GM18517 (cell line): ENCODE data around the gene CDK5RAP2.
"Not testable (repeated sequence)": the region's sequence is repeated elsewhere in the genome, so short reads cannot be mapped to it uniquely, and the experiment has no call there.

Experiments used
- ATAC-seq: cut with Tn5 transposase; IDR thresholded peaks from one replicate; pipeline ENCODE4 v1.9.1; 2021; ENCODE audit warnings: mild to moderate bottlenecking, moderate library complexity; ENCODE audit not compliant: unreplicated experiment

Gene CDK5RAP2

DNA sequence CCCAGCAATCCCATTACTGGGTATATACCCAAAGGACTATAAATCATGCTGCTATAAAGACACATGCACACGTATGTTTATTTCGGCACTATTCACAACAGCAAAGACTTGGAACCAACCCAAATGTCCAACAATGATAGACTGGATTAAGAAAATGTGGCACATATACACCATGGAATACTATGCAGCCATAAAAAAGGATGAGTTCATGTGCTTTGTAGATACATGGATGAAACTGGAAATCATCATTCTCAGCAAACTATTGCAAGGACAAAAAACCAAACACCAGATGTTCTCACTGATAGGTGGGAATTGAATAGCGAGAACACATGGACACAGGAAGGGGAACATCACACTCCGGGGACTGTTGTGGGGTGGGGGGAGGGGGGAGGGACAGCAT is 64.0 kb downstream of the CDK5RAP2 start:
- not testable (repeated sequence) for ATAC-seq

DNA sequence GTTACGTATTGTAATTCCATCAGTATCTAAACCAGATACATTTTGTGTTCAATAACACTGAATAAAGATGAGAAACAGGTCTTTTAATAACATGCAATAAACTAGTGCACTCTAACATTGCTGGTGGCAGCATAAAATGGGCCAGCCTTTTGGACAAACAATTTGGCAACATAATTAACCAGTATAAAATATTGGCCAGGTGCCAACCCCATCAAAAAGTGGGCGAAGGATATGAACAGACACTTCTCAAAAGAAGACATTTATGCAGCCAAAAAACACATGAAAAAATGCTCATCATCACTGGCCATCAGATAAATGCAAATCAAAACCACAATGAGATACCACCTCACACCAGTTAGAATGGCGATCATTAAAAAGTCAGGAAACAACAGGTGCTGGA is 64.5 kb downstream of the CDK5RAP2 start:
- ATAC-seq, result not testable (repeated sequence)

DNA sequence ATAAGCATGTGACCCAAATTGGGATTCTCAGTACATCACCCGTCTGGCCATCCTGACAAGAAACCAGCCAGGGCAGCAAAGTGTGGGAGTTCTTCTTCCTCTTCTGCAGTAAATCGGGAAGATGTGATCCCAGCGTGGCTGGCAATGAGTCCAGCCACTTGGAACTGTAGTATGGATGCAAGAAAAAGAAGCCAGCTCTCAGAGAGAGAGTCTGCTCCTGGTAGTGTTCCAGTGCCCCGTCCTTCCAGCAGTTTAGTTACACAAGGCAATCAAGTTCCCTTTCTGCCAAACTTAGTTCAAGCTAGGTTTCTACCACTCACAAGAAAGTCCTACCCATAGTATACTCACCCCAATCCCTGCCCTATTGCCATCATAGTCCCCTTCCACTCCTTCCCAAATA is 65.6 kb downstream of the CDK5RAP2 start:
- no peak for ATAC-seq

DNA sequence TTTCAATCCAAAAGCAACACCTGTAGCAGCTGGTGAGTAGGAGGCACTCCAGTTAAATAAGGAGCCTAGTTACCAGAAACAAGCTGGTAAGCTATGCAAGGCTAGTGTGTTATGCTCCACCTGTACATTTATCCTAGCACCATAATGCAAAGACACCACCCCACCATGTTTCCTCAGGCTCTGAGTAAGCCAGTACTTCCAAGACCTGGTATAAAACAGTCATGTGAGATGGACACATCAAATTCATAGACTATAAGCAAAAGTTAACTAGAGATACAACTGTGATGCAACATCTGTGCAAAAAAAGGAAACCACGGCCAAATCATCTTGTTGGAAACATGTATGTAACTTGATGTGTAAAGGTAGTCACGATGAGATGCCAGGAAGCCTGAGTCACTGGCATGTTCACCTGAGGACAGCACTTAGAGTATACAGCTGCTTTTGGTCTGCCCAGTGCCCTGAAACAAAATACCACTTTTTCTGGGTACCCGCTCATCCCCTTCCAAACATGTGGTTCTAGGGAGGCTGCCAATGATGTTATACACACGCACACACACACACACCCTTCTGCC is 66.1 kb downstream of the CDK5RAP2 start:
- ATAC-seq, result no peak

DNA sequence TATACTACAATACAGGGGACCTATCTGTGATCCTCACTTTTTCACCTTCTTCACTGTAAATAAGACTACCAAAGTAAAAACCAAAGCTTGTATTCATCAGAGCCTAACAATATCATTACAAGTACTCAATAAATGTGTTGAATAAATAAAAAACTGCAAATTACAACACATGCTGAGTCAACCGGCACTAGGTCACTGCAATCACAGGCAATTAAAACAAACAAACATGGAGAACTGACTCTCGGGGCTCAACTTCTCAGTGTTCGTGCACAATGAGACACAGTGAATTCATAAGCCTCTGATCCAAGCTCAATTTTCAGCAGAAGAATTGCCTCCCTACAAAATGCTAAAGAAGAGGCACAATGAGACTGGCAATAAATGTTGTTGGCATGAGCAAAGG is 69.2 kb downstream of the CDK5RAP2 start:
- ATAC-seq, result no peak

DNA sequence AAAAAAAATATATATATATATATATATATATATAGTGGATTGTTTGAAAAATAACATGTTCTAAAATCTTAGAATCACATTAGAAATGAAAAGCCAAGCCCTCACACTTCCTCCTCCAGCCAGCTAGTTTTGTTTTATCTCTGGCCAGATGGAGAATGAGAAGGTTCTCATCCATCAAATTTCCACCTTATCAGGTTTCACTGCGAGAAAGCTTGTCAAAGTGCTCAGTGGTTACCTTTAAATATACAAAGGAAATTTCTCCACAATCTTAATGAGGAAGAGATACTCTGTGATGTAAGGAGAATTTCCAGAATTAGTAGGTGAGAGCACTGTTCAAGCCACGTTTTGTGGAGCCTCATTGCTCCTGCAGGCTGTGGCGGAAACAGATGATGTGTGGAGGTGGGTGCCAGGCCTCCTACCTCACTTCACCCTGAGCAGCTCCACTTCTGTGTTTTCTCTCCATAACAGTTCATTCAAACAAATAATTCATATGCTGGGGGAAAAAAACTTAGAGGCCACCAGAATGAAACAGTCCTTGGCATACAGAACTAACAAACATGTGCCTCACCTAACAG is 71.9 kb downstream of the CDK5RAP2 start:
- ATAC-seq, result no peak

DNA sequence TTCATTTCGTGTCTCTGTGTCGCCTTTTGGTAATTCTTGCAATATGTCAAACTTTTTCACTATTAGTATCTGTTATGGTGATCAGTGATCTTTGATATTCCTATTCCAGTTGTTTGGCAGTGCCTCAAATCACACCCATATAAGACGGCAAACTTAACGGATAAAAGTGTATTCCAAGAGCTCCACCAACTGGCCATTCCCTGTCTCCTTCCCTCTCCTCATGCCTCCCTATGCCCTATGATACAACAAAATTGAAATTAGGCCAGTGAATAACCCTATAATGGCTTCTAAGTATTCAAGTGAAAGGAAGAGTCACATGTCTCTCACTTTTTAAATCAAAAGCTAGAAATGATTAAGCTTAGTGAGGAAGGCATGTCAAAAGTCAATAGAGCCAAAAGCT is 74.8 kb downstream of the CDK5RAP2 start:
- ATAC-seq, result no peak

DNA sequence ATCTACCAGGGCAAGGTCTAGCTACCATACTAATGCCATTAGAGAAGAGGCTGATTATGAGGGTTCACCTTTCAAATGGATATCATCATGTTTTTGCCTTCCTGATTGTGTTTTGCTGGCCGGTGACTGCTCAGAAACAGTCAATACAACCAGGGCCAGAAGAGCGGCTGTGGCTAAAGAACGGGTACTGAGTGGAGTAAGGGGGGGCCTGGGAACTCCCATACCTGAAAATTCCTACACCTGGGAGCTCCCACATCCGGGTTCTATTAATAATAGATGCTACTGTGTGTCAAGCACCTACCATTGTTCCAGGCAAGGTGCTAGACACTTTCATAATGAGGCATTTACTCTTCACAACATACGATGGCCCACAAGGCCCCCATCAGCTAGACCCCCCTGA is 79.2 kb downstream of the CDK5RAP2 start:
- no peak for ATAC-seq

DNA sequence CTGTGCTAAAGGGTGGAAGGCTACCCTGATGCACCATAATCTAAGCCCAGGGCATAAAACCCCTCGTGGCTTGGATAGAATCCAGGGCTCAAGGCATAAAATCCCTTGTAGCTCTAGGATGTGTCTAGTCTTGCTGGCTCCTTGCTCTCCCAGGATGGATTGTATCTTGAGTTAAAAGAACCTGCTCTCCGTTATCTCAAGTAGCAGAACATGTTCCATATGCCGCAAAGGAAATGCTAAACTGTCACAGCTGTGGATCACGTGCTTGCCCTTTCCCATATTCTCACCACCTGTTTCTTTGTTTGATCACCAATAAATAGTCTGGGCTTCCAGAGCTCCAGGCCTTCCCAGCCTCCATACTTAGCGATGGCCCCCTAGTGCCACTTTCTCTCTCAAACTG is 82.1 kb downstream of the CDK5RAP2 start:
- ATAC-seq, result not testable (repeated sequence)

DNA sequence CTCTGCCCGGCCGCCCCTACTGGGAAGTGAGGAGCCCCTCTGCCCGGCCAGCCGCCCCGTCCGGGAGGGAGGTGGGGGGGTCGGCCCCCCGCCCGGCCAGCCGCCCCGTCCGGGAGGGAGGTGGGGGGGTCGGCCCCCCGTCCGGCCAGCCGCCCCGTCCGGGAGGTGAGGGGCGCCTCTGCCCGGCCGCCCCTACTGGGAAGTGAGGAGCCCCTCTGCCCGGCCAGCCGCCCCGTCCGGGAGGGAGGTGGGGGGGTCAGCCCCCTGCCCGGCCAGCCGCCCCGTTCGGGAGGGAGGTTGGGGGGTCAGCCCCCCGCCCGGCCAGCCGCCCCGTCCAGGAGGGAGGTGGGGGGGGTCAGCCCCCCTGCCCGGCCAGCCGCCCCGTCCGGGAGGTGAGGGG is 83.5 kb downstream of the CDK5RAP2 start:
- ATAC-seq, result not testable (repeated sequence)

DNA sequence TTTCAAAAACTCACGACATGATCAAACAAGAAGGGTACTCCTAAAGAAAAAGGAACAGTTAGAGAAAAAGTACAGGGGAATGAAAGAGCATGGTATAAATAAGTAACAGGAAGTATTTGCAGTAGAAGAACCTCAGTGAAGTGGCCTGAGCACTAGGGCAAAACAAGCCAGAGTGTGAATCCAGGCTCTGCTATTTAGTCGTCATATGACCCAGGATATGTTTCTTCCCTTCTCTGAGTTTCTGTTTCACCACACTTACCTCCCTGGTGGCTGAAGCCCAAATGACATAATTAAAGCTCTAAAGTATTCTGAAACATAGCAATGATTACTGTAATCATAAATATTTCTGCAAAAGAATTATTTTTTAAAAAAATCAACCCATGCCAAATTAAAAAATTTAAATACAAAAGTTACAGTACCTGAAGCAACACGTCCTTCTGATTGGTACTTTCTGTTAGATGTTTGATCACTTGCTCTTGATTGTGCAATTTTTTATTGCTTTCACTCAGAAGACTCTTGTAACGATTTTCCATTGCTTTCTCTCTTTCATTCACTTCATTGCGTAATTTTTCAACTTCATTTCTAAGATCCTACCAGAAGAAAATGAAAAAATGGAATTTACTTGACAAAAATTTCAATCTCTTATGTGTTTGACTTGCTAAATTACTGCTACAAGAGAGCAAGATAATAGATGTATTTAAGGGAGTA is 88.9 kb downstream of the CDK5RAP2 start:
- ATAC-seq, result peak; percentile 59

DNA sequence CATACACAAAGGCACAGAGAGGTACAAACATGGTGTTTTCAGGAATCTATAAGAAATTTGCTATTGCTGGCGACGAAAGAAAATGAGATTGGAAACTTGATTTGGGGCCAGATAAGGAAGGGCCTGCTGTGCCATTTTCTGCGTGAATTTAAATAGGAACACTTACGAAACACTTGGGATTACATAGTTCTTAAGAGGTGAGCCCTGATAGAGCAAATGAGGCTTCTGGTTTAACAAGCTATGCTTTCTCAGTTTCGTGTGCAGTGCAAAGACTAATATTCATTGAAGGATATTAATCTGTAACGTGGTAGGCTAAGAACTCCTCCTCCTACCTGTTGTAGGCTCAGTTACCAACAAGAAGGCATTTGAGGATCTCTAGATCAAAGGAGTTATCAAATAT is 93.1 kb downstream of the CDK5RAP2 start:
- no peak for ATAC-seq

DNA sequence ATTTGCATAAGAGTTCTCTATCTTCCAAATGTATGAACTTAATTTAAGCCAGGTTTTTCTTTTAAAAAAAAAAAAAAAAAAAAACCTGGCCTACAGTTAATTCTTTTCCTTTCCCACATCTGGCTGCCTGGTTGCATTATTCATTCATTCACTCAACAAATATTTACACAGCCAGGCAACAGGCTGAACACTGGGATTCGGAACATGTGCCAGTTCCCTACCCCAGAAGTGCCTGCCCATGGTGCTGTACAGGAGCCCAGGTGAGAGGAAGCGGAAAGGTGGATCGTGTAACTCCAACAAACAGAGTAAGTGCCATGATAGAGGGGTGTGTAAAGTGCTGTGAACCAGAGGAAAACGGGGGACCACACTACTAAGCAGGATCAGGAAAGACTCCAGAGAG is 93.6 kb downstream of the CDK5RAP2 start:
- ATAC-seq, result no peak

DNA sequence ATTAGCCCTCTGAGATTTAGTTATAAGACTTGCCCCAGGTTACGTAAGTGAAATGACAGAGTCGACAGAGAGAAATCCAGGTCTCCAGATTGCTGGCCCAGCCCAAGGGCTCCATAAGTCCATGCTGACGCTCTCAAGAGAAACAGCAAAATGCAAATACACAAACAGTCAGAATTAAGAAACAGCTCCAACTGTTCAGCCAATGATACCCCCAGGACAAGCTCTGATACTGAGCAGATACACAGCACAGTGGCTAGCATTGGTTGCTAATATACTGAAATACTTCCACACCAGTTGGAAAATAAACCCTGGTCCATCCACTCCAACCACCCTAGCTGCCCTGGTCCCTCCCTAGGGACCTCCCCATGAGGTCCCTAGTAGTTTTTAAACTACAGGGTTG is 94.2 kb downstream of the CDK5RAP2 start:
- no peak for ATAC-seq

DNA sequence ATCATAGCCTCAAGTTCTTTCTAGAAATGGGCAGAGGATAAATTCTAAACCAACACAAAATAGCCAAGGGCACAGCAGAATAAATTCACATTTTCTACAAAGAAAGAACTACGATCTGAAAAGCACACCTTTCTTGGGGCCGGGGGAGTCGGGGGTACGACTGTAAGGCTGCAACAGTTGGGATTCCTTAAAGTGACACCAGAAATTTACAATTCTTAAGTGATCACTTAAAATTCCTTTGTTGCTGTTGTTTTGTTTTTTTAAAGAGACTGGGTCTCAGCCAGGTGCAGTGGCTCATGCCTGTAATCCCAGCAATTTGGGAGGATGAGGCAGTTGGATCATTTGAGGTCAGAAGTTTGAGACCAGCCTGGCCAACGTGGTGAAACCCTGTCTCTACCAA is 95.8 kb downstream of the CDK5RAP2 start:
- ATAC-seq, result no peak

DNA sequence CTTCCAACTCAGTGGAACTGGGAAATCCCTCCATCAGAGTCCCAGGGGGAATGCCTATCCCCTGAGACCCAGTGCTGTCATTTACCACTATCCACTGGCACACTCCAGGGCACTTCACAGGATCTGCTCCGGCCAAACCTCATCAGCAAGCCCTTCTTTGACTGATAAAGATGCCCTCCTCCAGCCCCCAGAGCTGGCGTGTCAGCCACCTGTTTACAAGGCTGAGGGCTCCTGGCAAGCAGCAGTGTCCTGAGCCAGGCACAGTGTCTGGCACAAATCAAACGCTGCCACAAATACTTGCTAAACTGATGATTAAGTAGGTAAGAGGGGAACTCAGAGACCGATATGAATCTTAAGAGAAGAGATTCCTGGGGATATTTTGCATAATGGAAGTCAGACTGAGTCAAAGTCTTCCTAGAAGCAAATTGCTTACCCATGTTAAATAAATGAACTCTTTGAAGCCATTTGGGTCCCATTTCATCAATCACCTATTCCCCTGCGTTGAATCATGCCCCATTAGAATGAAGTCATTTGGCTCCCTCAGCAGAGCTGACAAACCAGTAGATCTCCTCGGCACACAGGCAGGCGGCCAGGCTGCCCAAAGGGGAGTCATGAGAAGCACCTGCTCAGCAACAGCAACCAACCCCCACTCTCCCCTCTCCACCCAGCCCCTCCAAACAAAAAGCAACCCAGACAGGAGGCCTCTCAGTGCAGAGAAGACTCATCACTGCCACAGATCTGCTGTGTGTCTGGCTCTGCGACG is 97.4 kb downstream of the CDK5RAP2 start:
- ATAC-seq, result no peak

DNA sequence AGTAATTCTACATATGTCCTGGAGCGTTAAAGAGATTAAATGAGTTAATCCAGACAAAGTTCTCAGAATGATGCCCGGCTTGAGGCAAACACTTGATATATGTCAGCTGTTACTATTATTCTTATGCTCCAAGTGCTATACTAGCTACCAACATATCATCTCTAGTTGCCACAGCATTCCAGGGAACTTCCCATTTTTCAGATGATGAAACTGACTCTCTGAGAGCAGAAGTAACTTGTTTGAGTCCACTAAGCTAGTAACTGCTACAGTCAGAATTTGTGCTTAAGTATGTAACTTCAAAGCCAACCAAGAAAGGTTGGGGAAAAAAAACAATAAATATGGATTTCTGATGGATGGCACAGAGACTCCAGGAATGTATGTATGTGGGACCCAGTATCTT is 98.1 kb downstream of the CDK5RAP2 start:
- ATAC-seq, result no peak

DNA sequence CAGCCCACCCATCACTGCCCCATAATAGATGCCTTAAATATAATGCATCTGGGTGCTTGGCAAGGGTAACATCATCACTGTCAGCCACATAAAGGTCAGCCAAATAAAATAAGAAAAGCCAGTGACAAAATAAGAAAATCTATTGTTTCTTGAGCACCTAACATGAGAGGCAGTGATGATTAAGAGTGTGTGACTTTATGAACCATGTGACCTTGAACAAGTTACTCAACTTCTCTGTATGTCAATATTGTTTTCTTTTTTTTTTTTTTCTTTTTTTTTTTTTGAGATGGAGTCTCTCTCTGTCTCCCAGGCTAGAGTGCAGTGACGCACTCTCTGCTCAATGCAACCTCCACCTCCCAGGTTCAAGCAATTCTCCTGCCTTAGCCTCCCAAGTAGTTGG is 98.7 kb downstream of the CDK5RAP2 start:
- no peak for ATAC-seq

DNA sequence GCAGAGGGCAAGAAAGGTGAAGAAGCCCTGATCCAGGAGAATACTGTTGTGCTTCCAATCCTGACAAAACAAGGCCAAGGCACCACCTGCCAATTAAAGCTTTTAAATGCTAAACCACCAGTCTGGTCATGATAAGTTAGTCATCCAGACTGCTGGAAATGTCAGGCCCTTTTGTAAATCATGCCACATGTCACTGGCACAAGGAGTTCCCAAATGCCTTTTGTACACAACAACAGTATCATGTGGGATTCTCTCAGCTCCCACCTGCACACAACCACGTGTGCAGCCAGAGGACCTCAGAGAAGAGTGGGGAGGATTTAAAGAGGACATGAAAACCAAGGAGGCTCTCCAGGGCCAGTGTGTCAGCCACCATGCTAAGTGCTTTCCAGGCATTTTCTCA is 99.3 kb downstream of the CDK5RAP2 start:
- no peak for ATAC-seq

DNA sequence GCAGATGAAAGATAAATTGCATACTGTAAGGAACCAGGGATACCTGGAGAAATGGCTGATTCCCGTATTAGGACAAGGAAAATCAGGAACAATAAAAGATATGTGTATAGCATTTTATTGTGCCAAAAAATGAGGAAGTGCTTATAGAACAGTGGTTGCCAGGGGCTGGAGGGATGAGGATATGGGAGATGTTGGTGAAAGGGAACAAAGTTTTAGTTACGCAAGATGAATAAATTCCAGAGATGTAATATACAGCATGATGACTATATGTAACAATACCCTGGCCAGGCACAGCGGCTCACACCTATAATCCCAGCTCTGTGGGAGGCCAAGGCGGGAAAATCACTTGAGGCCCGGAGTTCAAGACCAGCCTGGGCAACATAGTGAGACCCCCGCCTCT is 101.8 kb downstream of the CDK5RAP2 start:
- ATAC-seq, result no peak

DNA sequence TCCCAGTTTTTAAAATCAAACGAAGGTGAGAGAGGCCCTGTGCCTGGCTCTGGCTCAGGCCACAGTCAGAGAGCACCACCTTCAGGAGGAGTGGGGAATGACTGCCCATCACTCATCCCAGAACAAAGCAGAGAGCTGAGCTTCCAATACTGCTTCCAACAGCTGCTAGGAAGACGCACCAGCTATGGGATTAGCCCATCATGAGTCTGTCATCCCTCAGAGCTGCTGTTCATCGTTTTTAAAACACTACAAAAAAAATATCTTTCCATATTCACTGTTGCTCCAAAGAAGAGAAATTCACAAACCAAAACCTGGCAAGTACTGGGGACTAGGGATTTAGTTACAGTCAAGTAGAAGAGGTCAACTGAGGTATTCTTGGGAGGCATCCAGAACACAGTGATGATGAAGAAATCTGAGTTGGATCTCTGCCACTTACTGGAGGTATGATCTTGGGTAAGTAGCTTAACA is 102.4 kb downstream of the CDK5RAP2 start:
- peak; percentile 48 for ATAC-seq

DNA sequence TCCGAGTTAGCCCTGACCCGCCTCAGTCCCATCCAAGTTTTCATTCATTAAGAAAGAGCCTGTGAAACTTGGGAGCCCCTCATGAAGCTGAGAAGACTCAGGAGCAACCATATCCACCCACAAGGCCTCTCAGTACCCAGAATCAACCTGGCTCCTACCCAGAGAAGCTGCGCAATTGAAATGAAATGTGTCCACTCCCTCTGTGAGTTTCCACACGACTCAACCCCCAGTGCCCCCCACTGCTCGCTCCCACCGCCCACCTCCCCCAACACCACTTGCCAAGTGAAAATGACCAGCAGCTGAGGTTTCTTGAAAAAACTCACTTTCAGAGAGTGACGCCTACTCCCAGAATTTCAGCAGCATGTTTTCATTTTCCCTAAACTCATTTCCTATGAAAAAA is 104.6 kb downstream of the CDK5RAP2 start:
- ATAC-seq, result no peak
